Testis (tissue), 2 donors: ENCODE data around the gene MYH3.

Source experiments
- POLR2A ChIP-seq: fragments of 450-650 bp; IDR thresholded peaks from one replicate; pipeline ENCODE4 v1.6.1; 2017; ENCODE audit warnings: antibody characterized with exemption, mild to moderate bottlenecking, moderate library complexity
- TF ChIP-seq, protein P1 (sequence below), 3 experiments: fragments of 450-650 bp in 2 of 3; fragments of 200-600 bp in 1 of 3; sonication (generic) in 1 of 3; IDR thresholded peaks; one replicate each; pipeline ENCODE4 v1.5.1; 2016 to 2019; ENCODE audit warnings: antibody characterized with exemption in 3 of 3, mild to moderate bottlenecking in 2 of 3, moderate library complexity in 1 of 3

- TF ChIP-seq, protein P1, sequence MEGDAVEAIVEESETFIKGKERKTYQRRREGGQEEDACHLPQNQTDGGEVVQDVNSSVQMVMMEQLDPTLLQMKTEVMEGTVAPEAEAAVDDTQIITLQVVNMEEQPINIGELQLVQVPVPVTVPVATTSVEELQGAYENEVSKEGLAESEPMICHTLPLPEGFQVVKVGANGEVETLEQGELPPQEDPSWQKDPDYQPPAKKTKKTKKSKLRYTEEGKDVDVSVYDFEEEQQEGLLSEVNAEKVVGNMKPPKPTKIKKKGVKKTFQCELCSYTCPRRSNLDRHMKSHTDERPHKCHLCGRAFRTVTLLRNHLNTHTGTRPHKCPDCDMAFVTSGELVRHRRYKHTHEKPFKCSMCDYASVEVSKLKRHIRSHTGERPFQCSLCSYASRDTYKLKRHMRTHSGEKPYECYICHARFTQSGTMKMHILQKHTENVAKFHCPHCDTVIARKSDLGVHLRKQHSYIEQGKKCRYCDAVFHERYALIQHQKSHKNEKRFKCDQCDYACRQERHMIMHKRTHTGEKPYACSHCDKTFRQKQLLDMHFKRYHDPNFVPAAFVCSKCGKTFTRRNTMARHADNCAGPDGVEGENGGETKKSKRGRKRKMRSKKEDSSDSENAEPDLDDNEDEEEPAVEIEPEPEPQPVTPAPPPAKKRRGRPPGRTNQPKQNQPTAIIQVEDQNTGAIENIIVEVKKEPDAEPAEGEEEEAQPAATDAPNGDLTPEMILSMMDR (IDR thresholded peaks at IDR 0.05): no peak
- TF ChIP-seq POLR2A: no peak
These were observed 56.5 kb downstream of the MYH3 start for GRCh38 chr17:10600571-10600970.
